Measurements from ENCODE around the gene RB1.

The RB1 gene

GRCh38 chr13:48303359-48304142 is at the start of gene RB1:
TSS of gene RB1 (plus strand) at chr13:48303751. CDS start at chr13:48303913, 162 bp downstream.
- DNase-seq (ENCODE audit: low read depth in 2 of 2) = peak; percentile 81 to 86

- no peak for DNase-seq (ENCODE audit: low read depth in 2 of 2)
Measured at GRCh38 chr13:48253849-48254248, 49.7 kb upstream of the RB1 start.

- DNase-seq (ENCODE audit: low read depth in 2 of 2) = no peak
Measured at GRCh38 chr13:48255090-48255489, 48.5 kb upstream of the RB1 start.

- no peak for DNase-seq (ENCODE audit: low read depth in 2 of 2)
Measured at GRCh38 chr13:48255954-48256353, 47.6 kb upstream of the RB1 start.

GRCh38 chr13:48258002-48258401 is 45.5 kb upstream of the RB1 start:
- no peak for DNase-seq (ENCODE audit: low read depth in 2 of 2)

GRCh38 chr13:48258430-48258829 is 45.1 kb upstream of the RB1 start:
- DNase-seq (ENCODE audit: low read depth in 2 of 2) = no peak

- DNase-seq (ENCODE audit: low read depth in 2 of 2) = no peak
Measured at GRCh38 chr13:48260970-48261369, 42.6 kb upstream of the RB1 start.

GRCh38 chr13:48263196-48263595 is 40.4 kb upstream of the RB1 start:
- DNase-seq (ENCODE audit: low read depth in 2 of 2) = no peak

- no peak for DNase-seq (ENCODE audit: low read depth in 2 of 2)
Measured at GRCh38 chr13:48264058-48264457, 39.5 kb upstream of the RB1 start.

- DNase-seq (ENCODE audit: low read depth in 2 of 2) = no peak
Measured at GRCh38 chr13:48265217-48265815, 38.2 kb upstream of the RB1 start.

GRCh38 chr13:48266150-48266549 is 37.4 kb upstream of the RB1 start:
- no peak for DNase-seq (ENCODE audit: low read depth in 2 of 2)

GRCh38 chr13:48266701-48267639 is 36.6 kb upstream of the RB1 start:
- DNase-seq (ENCODE audit: low read depth in 2 of 2) = no peak

GRCh38 chr13:48268019-48268418 is 35.5 kb upstream of the RB1 start:
- no peak for DNase-seq (ENCODE audit: low read depth in 2 of 2)

GRCh38 chr13:48273346-48273745 is 30.2 kb upstream of the RB1 start:
- no peak for DNase-seq (ENCODE audit: low read depth in 2 of 2)

GRCh38 chr13:48275507-48275906 is 28.0 kb upstream of the RB1 start:
- no peak for DNase-seq (ENCODE audit: low read depth in 2 of 2)

- DNase-seq (ENCODE audit: low read depth in 2 of 2) = no peak
Measured at GRCh38 chr13:48278806-48279205, 24.7 kb upstream of the RB1 start.

GRCh38 chr13:48281556-48281955 is 22.0 kb upstream of the RB1 start:
- DNase-seq (ENCODE audit: low read depth in 2 of 2) = no peak

GRCh38 chr13:48291730-48292129 is 11.8 kb upstream of the RB1 start:
- DNase-seq (ENCODE audit: low read depth in 2 of 2) = no peak

- no peak for DNase-seq (ENCODE audit: low read depth in 2 of 2)
Measured at GRCh38 chr13:48292650-48293049, 10.9 kb upstream of the RB1 start.

- no peak for DNase-seq (ENCODE audit: low read depth in 2 of 2)
Measured at GRCh38 chr13:48294653-48295052, 8.9 kb upstream of the RB1 start.

- DNase-seq (ENCODE audit: low read depth in 2 of 2) = no peak
Measured at GRCh38 chr13:48295271-48295670, 8.3 kb upstream of the RB1 start.

- DNase-seq (ENCODE audit: low read depth in 2 of 2) = no peak
Measured at GRCh38 chr13:48296528-48296927, 7.0 kb upstream of the RB1 start.
